ENCODE data around the gene SPECC1.
"Not testable (repeated sequence)": the region's sequence is repeated elsewhere in the genome, so short reads cannot be mapped to it uniquely, and the experiment has no call there.

The SPECC1 gene

DNA sequence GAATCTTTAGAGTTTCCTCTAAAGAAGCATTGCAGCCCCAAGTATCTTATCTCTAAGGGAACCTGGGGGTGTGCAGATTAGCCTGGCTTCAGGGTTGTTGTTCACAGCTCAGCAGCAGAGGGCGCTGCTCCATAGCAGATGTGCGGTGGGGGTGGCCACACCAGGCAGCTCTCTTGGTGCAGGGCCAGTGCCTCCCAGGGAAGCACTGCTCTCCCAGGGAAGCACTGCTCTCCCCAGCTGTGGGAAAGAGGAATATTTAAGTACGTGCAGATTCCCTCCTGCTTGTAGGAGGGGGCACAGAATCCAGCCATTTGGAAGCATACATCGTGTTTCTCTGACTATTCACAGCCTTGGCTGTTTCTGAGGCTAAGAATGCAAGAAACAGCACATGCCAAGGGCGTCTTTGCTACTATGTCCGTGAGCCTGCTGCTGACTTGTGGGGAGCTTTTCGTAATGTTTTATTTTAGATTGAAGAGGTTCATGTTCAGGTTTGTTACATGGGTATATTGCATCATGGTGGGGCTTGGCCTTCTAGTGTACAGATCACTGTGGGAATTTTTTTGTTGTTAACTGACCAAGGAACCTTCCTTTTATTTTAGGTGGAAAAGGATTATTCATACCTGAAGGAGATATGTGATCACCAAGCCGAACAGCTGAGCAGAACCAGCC, 217.8 kb downstream of the SPECC1 start:
- in situ Hi-C loops (cut with MboI; ENCODE audit: low sequenced_read_pairs) = no loop called here

DNA sequence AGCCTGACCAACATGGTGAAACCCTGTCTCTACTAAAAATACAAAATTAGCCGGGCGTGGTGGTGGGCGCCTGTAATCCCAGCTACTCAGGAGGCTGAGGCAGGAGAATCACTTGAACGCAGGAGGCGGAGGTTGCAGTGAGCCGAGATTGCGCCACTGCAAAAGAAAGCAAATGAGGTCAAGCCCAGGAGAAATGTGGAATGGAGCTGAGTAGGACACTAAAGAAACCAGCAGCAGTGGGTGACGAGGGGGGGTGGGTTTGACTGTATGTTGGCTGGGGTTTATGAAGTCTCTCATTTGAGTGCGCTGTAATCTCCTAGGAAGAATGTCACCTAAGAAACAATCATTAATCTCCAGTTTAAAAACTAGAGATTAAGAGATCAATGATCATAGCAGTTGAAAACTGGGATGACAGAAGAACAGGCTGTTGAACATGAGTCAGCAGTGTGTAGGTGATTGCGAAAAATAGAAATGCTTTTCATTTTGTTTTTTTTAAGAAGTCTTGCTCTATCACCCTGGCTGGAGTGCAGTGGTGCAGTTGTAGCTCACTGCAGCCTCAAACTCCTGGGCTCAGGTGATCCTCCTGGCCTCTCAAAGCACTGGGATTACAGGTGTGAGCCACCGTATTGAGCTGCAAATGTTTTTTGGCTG, 218.7 kb downstream of the SPECC1 start:
- in situ Hi-C loops (cut with MboI; ENCODE audit: low sequenced_read_pairs) = not testable (repeated sequence)

DNA sequence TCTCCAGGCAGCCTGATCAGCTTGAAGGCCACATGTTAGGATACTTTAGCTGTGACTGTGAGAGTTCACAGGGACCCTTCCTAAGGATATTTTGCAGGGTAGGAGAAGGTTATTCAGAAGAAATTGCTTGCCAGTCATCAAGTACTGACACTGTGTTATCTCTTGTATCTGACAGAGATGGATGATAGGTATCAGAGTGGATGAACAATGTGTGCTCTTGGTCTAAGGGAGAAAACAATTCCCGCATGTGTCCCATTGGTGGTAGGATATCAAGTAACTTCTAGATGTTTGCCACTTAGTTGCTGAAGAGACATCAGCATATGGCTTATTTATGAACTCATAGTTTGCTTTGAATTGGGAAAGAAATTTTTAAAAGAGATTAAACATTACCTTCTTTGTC, 219.3 kb downstream of the SPECC1 start:
- in situ Hi-C loops (cut with MboI; ENCODE audit: low sequenced_read_pairs) = no loop called here

DNA sequence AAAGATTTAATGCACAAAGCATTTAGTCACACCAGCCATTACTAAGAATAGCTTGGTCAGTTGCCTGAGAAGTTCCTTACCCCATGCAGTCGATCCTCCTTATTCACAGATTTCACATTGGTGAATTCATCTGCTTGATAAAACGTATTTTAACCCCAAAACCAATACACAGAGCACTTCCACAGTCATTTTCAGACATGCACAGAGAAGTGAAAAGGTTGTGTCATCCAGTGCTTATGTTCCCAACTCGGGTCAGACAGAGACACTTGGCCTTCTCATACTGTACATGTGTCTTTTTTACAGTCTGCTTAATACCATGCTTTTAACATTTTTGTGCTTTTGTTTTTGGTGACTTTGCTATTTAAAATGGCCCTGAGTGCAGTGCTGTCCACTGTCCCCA, 219.7 kb downstream of the SPECC1 start:
- in situ Hi-C loops (cut with MboI; ENCODE audit: low sequenced_read_pairs) = no loop called here

DNA sequence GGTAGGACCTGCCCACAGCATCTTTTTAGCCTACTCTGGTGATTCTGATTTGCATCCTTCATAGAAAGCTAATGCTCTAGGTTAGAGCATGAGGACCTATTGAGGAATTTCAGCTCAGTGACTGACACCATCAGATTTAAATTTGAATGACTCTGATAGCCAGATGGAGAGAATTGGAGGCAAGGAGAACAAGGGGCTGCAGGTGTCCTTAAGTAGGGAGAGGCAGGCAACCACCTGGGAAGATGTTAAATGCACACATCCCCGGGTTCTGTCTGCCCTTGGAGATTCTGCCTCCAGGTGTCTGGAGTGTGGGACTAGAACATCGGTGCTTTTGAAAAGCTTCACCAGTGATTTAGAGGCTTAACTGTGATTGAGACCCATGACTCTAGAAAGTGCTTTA, 221.8 kb downstream of the SPECC1 start:
- in situ Hi-C loops (cut with MboI; ENCODE audit: low sequenced_read_pairs) = no loop called here

DNA sequence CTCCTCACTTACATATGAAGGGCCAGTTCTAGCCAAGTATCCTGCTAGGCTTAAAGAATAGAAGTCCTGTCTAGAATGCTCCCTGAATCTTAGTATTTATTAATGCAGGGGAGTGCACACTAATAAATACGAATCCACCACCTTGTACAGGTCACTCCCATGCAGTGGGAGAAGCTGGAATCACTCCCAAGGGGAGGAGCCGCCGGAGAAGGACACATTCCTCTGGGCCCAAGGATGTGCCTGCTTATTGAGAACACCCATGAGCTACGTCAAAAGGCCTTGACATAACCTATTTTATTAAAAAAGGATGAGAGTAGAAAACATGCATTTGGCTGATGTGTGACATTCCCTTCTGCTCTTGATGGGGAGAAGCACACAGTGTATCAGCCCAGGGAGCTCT, 223.5 kb downstream of the SPECC1 start:
- in situ Hi-C loops (cut with MboI; ENCODE audit: low sequenced_read_pairs) = no loop called here

DNA sequence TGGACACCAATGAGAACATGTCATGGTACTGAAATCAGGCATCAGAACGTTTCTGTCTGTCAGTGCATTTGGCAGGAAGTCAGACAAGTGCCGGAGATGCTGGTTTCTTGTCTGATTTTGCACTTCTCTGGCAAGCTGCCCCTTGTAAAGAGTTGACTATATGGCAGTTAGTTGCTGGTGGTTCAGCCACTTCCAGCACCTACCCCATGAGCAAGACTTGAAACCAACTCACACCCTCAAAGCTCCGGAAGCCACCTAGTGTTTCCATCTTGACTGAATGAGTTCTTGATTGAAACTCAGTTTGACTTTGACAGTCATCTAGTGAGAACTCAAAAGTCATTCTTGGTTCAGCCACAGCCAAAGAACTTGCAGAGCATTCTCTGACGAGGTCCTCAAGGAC, 225.1 kb downstream of the SPECC1 start:
- in situ Hi-C loops (cut with MboI; ENCODE audit: low sequenced_read_pairs) = no loop called here

DNA sequence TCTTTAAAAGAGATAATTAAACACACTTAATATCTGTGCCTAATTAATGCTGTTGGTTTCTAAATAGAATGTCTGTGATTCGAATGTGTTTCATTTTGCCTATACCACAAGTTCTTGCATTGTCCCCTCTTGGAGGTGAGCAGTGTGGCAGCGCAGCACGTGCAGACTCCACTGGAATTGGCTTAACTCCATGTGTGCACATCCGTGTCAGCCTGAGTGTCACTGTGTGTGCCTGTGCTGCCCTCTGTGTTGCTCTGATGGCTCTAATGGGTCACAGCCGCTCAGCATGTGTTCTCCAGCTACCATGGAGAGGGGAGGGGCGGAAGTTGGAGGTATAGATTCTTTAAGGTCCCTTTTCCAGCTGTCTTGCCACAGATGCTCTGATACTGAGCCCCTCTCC, 226.6 kb downstream of the SPECC1 start:
- in situ Hi-C loops (cut with MboI; ENCODE audit: low sequenced_read_pairs) = no loop called here

DNA sequence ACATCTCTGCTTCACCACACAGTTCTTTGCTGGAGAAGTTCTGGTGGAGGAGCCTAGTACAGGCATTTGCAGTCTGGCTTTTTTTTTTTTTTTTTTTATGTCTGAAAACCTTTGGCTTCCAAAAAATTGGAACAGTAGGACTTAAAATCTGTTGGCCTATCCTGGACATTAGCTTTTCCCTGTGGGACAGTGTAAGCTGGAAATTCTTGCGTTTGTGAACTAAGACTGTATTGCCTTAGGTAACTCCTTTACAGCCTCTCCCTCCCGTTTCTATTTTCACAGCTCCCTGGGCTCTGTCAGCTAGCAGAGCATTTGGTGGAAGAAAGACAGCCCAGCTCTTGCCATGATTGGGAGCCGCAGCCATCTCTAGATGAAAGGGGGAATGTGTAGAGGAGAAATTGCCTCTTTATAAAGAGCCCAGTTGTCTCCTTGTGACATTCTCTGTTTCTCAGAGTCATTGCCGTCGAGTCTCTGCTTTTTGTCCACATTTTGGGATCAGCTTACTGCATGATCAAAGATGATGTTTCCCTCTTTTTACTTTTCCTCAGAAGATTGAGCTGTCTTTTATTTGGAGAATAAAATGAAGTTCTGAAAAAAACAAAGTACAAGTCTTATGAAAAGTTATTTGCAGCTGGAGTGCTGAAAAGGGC, 227.5 kb downstream of the SPECC1 start:
- in situ Hi-C loops (cut with MboI; ENCODE audit: low sequenced_read_pairs) = no loop called here

DNA sequence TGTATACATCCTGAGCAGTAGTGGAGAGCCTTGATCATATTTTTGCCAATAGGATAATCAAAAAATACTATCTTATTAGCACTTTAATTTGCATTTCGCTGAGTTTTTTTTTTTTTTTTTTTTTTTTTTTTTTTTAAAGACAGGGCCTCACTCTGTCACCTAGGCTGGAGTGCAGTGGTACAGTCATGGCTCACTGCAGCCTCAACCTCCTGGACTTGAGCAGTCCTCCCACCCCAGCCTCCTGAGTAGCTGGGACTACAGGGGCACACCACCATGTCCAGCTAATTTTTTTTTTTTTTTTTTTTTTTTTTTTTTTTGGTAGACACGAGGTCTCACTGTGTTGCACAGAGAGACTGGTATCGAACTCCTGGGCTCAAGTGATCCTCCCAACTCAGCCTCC, 230.6 kb downstream of the SPECC1 start:
- in situ Hi-C loops (cut with MboI; ENCODE audit: low sequenced_read_pairs) = not testable (repeated sequence)

DNA sequence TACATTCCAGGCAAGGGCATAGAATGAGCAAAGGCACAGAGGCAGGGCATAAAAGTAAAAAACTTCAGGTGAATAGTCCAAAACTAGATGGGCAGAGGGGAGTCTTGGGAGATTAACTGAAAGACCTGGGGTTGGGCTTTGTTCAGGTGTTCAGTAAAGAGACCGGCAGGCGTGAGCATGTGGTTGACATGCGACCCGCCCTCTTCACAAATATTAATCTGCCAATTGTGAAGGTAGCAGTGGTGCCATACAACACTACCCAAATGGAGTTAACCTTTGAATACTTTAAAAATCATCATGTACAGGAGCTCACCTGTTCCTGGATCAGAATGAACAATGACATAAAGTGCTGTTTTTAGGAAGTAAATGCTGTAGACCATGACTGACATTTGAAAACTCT, 232.7 kb downstream of the SPECC1 start:
- in situ Hi-C loops (cut with MboI; ENCODE audit: low sequenced_read_pairs) = no loop called here

DNA sequence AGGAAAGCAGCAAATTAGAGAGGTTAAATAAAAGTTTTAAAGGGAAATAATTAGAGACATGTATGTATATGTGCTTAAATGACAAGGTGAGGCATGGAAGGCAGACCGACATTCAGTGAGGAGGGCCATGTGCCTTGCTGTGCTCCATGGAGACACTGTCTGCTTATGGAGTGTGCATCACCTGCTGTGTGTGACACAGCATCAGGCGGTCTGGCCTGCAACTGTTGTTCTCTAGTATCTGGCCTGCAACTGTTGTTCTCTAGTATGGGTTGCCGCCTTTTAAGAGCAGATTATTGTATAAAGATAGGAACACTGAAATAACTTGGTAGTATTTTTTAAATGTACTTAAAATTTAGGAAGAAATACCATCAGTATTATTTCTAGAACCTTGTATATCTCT, 233.1 kb downstream of the SPECC1 start:
- in situ Hi-C loops (cut with MboI; ENCODE audit: low sequenced_read_pairs) = no loop called here

DNA sequence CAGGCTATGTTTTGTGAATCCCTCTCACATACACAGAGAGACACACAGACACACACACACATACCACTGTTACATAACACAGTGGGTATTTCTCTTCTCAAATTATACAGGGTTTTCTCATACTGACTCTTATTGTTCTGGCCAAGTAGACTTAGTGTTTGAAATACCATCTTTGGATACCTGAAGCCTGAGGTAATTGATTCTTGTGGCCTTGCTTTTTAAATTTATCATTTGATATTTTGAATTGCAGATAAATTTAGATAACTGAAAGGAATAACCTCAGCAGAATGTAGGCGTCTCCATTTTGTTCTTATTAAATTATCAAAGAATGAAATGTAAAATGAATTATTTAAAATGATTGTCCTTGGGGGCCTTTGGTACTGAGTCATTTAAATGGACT, 234.4 kb downstream of the SPECC1 start:
- in situ Hi-C loops (cut with MboI; ENCODE audit: low sequenced_read_pairs) = no loop called here

DNA sequence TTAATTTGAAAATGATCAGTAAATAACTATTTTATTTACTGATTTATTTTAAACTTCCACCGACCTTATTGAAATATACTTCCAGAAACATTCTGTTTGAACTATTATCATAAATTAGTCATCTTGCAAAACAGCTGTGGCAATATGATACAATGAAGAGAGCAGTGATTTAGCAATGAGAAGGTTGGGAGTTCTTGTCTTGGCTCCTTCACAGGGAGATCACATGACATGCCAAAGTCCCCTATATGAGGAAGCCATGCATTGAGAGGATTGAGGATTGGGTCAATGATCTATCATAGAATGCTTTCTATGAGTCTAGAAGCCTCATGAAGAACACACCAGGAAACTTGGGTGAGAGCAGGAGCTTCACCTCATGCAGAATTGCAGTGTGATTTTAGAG, 235.5 kb downstream of the SPECC1 start:
- in situ Hi-C loops (cut with MboI; ENCODE audit: low sequenced_read_pairs) = no loop called here

DNA sequence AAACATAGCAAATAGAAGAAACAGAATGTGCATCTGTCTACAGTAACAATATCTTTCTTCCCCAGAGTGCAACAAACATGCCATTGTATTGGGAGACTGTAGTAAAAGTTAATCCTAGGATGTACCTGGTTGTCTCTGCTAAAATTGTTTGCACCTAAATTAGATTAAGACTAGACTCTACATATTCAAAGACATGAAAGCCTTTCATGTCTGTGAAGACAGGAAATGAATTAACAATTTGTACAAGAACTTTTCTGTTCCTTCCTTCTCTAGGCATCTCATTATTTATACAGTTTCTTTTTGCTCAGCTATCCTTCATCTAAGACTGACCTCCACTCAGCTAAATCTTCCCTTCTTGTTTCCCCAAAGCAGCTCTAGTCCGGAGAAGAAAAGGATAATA, 237.5 kb downstream of the SPECC1 start:
- in situ Hi-C loops (cut with MboI; ENCODE audit: low sequenced_read_pairs) = no loop called here

DNA sequence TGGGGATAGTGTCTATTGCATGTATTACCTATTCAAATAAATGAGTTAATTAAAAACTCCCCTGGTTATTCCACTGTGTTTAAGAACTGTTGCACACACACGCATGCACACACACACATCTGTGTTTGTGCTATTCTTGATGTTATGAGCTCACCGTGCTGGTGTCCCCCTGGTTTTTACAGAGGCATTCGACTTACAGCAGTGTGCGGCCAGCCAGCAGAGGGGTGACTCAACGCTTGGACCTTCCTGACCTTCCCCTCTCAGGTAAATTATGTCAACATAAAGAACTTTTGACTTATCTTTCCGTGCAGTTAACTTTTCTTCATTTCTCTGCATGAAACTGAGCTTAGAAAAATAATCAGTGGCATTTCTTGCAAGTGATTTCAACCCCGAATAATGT, 244.2 kb downstream of the SPECC1 start:
- in situ Hi-C loops (cut with MboI; ENCODE audit: low sequenced_read_pairs) = no loop called here

DNA sequence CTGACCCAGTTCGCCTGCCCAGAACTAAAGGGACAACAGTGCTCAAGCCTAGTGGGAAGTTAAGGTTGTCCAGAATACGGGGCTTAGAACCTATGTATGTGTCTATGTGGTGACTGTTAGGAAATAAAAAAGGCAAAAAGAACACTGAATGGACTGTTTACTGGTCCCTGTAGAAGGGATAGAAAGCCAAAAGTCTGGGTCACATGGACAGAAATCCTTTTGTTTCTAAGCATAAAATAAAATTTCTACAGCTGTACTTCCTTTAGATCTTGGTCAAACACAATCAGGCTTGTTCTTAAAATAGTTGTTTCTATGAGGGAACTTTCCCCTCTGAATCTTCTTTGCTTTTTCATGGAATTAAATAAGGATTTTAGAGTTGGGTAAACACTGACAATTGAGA, 245.4 kb downstream of the SPECC1 start:
- in situ Hi-C loops (cut with MboI; ENCODE audit: low sequenced_read_pairs) = no loop called here

DNA sequence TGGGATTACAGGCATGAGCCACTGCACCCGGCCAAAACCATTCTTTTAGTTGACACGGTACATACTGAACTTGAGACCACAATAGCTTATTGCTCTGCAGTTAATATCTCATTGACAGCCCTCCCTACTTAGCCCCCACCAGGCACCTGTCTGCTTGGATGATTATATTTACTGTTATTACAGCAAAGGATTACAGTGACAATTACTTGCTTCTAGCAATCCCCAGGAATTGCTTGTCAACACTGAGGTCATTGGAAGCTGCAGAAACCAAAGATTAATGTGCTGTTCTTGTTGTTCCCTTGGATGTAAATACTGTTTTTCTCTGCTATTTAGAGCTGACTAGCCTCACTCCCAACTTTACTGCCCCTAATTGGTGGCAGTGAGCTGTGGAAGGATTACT, 247.0 kb downstream of the SPECC1 start:
- in situ Hi-C loops (cut with MboI; ENCODE audit: low sequenced_read_pairs) = no loop called here

DNA sequence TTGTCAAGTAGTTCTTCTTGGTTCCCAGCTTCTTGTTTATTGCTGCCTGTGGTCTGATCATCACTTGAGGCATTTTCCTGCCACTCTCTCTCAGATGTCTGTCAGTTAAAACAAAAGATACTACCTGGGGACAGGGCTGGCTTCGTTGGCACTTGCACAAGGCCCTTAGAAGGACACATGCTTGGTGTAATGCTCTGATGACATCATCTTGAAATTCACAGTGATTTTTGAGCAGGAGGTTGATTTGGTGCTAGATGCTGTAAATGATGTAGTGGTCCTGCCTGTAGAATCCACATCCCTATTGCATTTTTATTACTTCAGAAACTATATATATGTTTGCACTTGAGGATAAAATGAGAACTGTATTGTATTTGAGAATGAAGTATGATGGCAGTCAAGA, 247.8 kb downstream of the SPECC1 start:
- in situ Hi-C loops (cut with MboI; ENCODE audit: low sequenced_read_pairs) = no loop called here

DNA sequence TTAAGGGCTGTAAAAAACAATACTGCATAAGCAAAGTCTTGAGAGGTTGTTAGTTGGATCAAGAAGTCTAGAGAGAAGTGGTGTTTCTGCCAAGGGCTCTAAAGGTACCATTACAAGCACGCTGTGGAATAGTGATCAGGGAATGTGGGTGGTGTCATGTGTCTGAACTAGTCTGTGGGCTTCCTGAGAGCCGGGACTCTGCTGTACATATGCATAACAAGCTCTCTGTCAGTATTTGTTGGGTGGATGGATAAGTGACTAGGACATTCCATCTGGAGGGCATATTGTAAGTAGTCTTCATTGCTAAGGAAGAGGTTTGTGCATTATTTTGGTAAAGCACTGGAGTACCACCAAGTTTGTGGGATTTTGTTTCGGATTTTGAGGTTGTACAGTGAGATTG, 248.6 kb downstream of the SPECC1 start:
- in situ Hi-C loops (cut with MboI; ENCODE audit: low sequenced_read_pairs) = no loop called here

DNA sequence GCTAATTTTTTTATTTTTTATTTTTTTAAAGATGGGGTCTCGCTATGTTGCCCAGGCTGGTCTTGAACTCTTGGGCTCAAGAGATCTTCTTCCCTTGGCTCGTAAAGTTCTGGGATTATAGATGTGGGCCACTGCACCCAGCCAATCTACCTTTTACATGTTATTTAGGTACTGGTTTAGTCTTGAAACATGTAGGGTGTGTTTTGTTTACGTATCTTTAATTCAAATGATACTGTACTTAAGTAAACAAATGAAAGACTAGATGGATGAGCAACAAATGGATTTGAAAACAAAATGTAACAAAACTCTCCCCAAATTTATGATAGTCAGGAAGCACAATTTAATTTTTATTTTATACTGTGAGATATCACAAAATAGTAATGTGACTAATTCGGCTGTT, 250.5 kb downstream of the SPECC1 start:
- in situ Hi-C loops (cut with MboI; ENCODE audit: low sequenced_read_pairs) = no loop called here

DNA sequence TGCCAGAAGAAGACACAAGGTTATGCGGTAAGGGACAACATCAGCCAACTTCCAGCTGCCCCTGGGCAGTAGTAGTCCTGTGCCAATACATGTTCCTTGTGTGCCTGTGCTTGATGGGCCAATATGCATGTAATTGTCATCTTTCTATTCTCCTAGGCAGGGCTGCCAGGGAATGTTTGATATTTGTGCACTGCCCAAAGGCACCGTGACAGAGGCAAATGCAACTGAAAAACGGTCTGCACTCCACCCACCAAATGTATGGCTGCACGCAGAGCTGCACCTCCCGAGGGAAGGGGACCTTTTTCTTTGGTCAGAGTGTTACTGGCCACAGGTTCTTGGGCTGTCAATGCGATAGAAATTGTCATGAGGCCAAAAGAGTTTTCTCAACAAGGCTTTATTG, 251.1 kb downstream of the SPECC1 start:
- in situ Hi-C loops (cut with MboI; ENCODE audit: low sequenced_read_pairs) = no loop called here
